Skeletal muscle cell (primary cell): Measurements from ENCODE around the gene RPL28.

Experiments used
- DNase-seq: peaks from one replicate; pipeline ENCODE4 v3.0.0-alpha.2; 2010; ENCODE audit warnings: low read depth
- H3K4me3 ChIP-seq: 2 replicates; pipeline ENCODE4 v1.5.1; 2011; ENCODE audit warnings: low read depth, mild to moderate bottlenecking, control low read depth, low read length, moderate library complexity

Gene RPL28

DNA sequence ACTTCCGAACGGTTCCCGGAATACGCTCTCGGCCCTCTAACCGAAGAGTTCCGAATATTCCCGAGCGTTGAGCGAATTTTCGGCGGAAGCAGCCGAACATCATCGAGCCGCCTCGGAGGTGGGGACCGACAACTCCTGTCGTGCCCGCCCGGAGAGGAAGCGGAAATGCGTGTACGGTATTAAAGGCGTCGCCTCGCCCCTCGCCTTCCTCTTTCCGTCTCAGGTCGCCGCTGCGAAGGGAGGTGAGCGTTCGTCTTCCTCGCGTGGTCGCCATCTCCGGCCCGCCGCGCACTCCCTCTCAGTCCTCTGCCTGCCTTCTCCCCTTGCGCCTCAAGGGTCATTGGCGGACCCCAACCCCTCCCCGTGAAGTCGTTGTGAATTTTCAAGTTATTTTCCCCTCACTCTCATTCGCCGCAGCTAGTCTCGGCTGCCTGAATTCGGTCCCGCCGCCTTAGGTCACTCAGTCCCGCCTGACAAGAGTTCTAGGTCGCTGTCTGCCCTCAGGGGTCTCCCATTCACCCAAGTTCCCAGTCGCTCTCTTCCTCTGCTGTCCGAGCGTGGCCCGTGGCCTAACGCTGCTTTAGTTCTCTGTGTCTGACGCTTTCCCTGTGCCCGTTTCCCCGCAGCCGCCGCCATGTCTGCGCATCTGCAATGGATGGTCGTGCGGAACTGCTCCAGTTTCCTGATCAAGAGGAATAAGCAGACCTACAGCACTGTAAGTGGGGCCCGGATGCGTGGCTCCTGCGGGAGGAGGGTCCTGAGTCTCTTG, at the start of gene RPL28:
RPL28 (plus strand) TSS at position 209 of the 769 bp plus-strand sequence; CDS start at position 635, 426 bp downstream.
- H3K4me3 ChIP-seq: peak within 1 kb of the TSS; percentile 96
- DNase-seq: peak; percentile 87

DNA sequence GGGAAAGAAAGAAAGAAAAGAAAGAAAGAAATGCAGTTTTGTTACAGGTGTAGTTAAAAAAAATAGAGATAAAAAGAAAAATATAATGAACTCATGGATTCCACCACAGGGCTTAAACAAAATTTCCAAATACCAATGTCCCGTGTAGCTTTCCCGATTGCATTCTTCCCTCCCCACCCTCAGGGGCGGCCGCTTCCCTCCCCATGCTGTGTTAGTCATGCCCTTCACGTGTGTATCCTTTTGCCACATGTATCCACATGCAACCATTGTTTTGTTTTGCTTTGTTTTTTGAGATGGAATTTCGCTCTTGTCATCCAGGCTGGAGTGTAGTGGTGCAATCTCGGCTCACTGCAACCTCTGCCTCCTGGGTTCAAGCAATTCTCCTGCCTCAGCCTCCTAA, 49.6 kb upstream of the RPL28 start:
- no peak for DNase-seq
- H3K4me3 ChIP-seq: no peak overlapping the region

GRCh38 chr19:55339105-55339888, 46.4 kb upstream of the RPL28 start, which contains the start of gene KMT5C:
TSS of gene KMT5C (plus strand) at chr19:55339876. CDS start at chr19:55341937, 2,061 bp downstream.
- H3K4me3 ChIP-seq: peak within 1 kb of the TSS; percentile 71
- peak; percentile 100 for DNase-seq

DNA sequence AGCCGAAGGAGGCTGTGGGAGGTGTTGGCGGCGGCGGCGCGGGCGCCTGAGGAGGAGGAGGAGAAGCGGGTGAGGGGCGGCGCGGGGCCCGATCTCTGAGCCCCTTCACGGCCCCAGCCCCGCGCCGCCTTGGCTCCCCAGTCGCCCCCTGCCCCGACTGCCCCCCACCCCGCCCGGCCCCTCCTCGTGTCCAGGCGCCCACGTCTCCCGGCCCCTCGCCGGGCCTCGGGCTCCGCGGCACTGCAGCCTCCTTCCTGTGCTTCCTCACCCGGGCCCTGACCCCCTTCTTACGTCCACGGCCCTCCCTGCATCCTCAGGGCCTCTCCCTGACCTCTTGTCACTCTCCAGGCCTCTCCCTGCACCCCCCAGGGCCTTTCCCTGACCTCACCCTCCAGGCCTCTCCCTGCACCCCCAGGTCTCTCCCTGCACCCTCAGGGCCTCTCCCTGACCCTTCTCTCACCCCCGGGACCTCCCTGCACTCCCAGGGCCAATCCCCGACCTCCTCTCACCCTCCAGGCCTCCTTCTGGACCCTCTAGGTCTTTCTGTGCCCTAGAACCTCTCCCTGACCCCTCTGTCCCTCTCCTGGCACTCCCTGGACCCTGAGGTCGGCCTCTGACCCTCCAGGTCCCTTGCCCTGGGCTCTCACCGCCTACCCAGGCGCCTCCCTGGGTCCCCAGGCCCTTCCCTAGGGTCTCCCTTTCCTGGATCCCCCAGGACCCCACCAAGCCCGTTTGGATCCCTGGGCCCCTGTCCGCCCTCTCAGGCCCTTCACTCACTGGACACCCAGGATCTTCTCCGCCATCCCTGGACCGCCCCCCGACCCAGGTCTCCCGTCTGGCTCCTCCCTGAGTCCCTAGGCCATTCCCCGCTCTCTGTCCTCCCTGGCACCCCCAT, 45.6 kb upstream of the RPL28 start:
- DNase-seq: no peak

GRCh38 chr19:55340784-55341147, 45.0 kb upstream of the RPL28 start:
- no peak for DNase-seq
- H3K4me3 ChIP-seq: peak overlapping the region; percentile 71

More for the DNA sequence above, 45.6 kb upstream of the RPL28 start:
- peak overlapping the region; percentile 71 for H3K4me3 ChIP-seq

- H3K4me3 ChIP-seq: peak overlapping the region; percentile 71
- DNase-seq: peak; percentile 14
These were observed 44.6 kb upstream of the RPL28 start for GRCh38 chr19:55341171-55341588.

DNA sequence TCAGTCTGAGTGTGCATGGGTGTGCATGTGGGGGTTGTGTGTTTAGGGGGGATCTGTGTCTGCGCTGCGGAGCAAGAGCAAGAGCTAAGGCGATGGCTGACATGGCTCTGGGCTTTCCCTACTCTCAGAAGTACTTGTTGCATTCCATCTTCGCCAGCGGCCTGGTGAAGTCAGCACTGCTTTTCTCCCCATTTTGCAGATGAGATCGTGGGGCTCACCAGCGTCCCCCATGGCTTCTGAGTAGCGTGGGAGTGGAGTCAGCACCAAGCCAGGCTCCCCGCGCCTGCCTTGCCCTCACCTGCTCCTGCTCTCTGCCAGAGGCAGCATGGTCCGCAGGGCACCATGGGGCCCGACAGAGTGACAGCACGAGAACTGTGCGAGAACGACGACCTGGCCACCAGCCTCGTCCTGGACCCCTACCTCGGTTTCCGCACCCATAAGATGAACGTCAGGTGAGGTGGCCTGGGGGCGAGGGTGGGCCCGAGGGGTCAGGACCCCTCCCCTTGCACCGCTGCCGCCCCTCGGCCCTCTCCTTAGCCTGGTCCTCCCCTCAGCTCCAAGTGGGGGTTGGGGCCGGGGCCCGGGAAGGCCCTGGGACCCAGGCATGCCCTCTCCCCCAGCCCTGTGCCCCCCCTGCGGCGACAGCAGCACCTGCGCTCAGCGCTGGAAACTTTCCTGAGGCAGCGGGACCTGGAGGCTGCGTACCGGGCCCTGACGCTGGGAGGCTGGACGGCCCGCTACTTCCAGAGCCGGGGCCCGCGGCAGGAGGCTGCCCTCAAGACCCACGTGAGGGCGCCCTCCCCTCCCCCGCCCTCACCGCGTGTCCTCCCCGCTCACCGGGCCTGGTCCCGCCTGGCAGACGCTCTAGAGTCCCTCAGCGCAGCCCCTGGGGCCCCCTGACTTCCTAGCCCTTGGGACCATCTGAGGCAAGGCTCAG, 43.9 kb upstream of the RPL28 start:
- DNase-seq: no peak

GRCh38 chr19:55344444-55344843, 41.3 kb upstream of the RPL28 start:
- no peak for DNase-seq
- H3K4me3 ChIP-seq: no peak overlapping the region

More for the DNA sequence above, 43.9 kb upstream of the RPL28 start:
- no peak overlapping the region for H3K4me3 ChIP-seq

DNA sequence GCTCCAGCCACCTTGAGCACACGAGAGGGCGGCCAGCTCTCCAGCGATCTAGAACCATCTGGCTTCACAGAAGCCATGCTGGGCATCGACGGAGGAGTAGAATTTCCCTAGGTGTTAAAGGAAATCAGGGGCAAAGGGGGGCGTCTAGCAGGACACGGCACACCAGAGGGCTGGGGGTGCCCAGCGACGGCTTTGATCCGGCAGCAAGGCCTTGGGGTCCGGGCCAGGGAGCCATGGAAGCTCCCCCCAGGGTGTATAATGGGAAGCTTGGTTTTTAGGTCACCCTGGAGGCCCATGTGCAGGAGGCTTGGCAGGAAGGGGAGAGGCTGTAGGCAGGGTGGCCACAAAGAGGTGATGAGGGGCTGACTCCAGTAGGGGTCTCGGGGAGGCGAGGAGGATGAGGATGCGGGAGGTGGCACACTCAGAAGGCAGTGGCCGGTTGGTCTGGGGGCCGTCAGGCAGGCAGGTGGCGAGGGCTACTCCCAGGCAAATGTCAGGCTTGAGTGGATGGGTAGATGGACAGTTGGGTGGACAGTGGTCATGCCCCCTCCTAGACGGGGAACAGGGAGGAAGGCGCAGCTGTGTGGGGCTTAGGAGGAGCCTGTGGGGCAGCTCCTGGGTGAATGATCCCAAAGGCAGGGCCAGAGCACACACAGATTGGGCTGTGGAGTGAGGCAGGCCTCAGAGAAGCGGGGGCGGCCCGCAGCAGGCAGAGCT, 40.5 kb upstream of the RPL28 start:
- DNase-seq: no peak
- no peak overlapping the region for H3K4me3 ChIP-seq

- H3K4me3 ChIP-seq: no peak overlapping the region
- DNase-seq: no peak
These were observed 39.7 kb upstream of the RPL28 start for GRCh38 chr19:55345818-55346724.

GRCh38 chr19:55346725-55347441, 38.8 kb upstream of the RPL28 start:
- no peak overlapping the region for H3K4me3 ChIP-seq
- no peak for DNase-seq

DNA sequence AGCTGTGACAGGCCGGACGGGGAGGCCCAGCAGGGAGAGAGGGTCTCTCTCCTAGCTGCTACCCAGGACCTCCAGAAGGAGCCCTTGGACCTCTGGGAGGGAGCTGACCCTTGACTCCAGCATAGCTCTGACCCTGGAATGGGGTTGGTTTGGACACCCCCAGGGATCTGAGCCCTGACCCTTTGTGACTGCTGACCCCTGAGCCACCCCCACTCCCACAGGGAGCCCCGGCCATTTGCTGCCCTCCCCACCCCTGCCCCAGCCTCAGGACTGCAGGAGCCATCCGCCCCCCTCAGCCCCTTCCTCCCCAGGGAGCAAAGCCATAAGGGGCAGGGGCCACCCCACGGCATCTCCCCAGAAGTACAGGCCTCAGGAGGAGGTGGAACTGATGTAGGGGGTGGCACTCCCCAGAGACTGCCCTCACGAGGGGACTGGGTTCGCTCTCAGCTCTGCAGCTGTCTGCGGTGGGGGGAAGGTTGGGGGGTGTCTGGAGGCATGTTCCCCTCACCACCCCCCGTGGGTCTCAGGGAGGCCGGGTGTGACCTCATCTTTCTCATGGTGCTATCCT, 38.2 kb upstream of the RPL28 start:
- no peak overlapping the region for H3K4me3 ChIP-seq
- no peak for DNase-seq

DNA sequence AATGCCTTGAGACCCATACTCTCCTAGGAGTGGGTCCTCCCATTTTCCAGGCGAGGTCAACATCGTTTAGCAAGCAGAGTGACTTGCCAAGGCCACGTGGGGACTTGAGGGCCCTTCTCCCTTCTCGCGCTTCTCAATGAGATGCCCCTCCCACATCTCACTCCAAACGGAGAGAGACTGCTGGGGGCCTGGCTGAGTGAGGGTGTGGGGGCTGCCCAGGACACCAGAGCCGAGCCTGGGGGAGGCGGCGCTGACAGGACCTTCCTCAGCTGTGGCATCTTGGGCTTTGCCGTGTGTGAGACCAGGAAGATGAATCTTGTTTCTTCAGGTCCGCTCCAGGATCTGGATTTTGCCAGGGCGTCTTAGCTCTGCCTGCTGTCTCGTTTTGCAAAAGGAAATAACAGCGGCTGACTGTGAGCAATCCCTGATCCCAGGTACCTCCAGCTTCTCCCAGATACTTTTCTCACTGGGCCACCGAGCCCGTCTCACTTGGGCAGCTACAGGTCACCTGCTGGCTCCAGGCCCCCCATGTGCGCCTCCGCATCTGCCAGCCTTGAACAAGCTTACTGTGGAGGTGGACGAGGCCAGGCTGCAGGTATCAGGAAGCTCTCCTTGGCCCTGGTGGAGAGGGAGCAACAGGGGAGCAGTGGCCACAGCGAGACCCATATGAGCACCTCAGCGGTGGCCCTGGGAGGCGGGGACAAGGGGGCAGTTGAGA, 37.3 kb upstream of the RPL28 start:
- no peak overlapping the region for H3K4me3 ChIP-seq
- DNase-seq: no peak

DNA sequence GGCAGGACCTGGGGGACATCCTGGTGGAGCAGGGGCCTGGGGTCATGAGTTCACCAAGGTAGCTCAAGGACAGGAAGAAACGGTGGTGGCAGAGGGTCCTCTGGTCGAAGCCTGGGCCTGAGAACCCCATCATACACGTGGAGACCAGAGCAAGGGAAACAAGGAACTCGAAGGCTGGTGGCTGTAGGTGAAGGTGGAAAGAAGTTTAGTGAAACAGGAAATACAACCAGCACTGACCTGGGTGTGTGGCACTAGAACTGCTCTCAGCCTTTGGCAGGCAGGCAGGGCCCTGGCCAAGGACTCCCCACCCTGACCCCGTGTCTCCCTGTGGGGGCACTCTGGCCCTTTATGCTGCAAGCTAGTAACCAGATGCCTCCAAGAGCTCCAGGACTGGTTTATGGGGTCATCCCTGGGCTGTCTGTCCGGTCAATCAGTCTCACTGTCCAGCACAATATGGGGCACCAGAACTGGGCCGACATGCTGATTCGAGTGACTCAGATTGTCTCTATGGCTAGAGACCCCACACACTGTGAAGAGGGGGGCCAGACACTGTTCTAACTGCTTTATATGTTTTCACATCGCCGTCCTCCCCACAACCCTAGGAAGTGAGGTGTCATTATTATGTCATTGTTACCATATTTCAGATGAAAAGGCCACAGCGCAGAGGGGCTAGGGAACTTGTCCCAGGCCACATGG, 35.0 kb upstream of the RPL28 start:
- no peak for DNase-seq
- no peak overlapping the region for H3K4me3 ChIP-seq

GRCh38 chr19:55352040-55352439, 33.7 kb upstream of the RPL28 start:
- no peak overlapping the region for H3K4me3 ChIP-seq
- DNase-seq: no peak
